Endothelial cell of umbilical vein (primary cell): ENCODE data around the gene SYNPO2. TPM values are rescaled to one million over a fixed set of nuclear protein-coding genes. Genes with fewer than 3 reads are reported as not detected.

Experiments used
- BruUV-seq: library from RNA; stranded (reverse); fragments of 400-500 nt; replicated peaks from 2 replicates; lab custom pipeline; 2021; lab: Mats Ljungman, UMichigan
- CTCF ChIA-PET: fragments of 300-600, 350-600 bp; sonication (Branson Sonifier 250); formaldehyde crosslinking; loops from one replicate; lab custom pipeline; 2021; ENCODE audit warnings: antibody characterized with exemption, inconsistent platforms; lab: Charles Lee
- POLR2A ChIA-PET: fragments of 300-600, 350-600 bp; sonication (Branson Sonifier 250); formaldehyde crosslinking; loops from one replicate; lab custom pipeline; 2021; ENCODE audit warnings: antibody characterized with exemption, inconsistent platforms; lab: Charles Lee
- DNase-seq: peaks from one replicate; pipeline ENCODE4 v3.0.0-alpha.2; 2011; ENCODE audit warnings: low read depth, low spot score
- FAIRE-seq: peaks from 2 replicates; lab custom pipeline; 2011; peaks lifted over from hg19 to GRCh38; lab: Jason Lieb, UNC
- H2AFZ ChIP-seq: 2 replicates; pipeline ENCODE4 v1.6.0; 2012; ENCODE audit warnings: low read depth, low read length, control low read depth, inconsistent platforms
- H3K27ac ChIP-seq: 2 replicates; pipeline ENCODE4 v1.5.1; 2011; ENCODE audit warnings: low read depth, mild to moderate bottlenecking, control low read depth, low read length, moderate library complexity; ENCODE audit not compliant: insufficient read depth
- H3K27me3 ChIP-seq, 2 experiments: 2 replicates each; pipeline versions ENCODE4 v1.6.0 to v1.6.1; 2011; ENCODE audit warnings: low read length in 2 of 2, mixed read lengths in 1 of 2; ENCODE audit not compliant: control insufficient read depth in 2 of 2, insufficient read depth in 2 of 2
- H3K36me3 ChIP-seq, 2 experiments: 2 replicates in 1 of 2; 3 replicates in 1 of 2; pipeline ENCODE4 v1.5.1; 2011; ENCODE audit warnings: low read length in 2 of 2, mild to moderate bottlenecking in 1 of 2, moderate library complexity in 1 of 2; ENCODE audit not compliant: control insufficient read depth in 2 of 2, insufficient read depth in 2 of 2; ENCODE audit errors: extremely low read depth in 1 of 2
- H3K4me1 ChIP-seq: 3 replicates; pipeline ENCODE4 v1.5.1; 2011; ENCODE audit warnings: mild to moderate bottlenecking, low read length; ENCODE audit not compliant: control insufficient read depth, insufficient read depth; ENCODE audit errors: extremely low read depth
- H3K4me2 ChIP-seq: 2 replicates; pipeline ENCODE4 v1.6.1; 2011; ENCODE audit warnings: low read length, control low read depth, mixed read lengths; ENCODE audit not compliant: insufficient read depth
- H3K4me3 ChIP-seq, 3 experiments: fragments of 200-600 bp in 1 of 3; sonication (generic), shearing (Covaris generic) in 1 of 3; replicated peaks in 1 of 3; 2 replicates each; pipeline ENCODE4 v1.5.1; 2011 to 2016; ENCODE audit warnings: control low read depth in 3 of 3, low read length in 3 of 3, mild to moderate bottlenecking in 2 of 3, inconsistent platforms in 1 of 3, low read depth in 1 of 3, moderate library complexity in 1 of 3; ENCODE audit not compliant: insufficient read depth in 1 of 3
- H3K79me2 ChIP-seq: 2 replicates; pipeline ENCODE4 v1.6.0; 2012; ENCODE audit warnings: low read length, inconsistent platforms; ENCODE audit not compliant: control insufficient read depth, insufficient read depth
- H3K9ac ChIP-seq: replicated peaks from 2 replicates; pipeline ENCODE3; 2011; ENCODE audit warnings: low read length, control low read depth; ENCODE audit not compliant: insufficient read depth; ENCODE audit errors: extremely low read depth
- H3K9me1 ChIP-seq: replicated peaks from 3 replicates; pipeline ENCODE4 v1.6.0; 2011; ENCODE audit warnings: mild to moderate bottlenecking, low read length; ENCODE audit not compliant: control insufficient read depth, insufficient read depth; ENCODE audit errors: extremely low read depth
- H3K9me3 ChIP-seq: replicated peaks from 2 replicates; pipeline ENCODE4 v1.5.1; 2012; ENCODE audit warnings: low read length, inconsistent platforms; ENCODE audit not compliant: control insufficient read depth, insufficient read depth
- H4K20me1 ChIP-seq: replicated peaks from 2 replicates; pipeline ENCODE3; 2011; ENCODE audit warnings: mild to moderate bottlenecking, low read length; ENCODE audit not compliant: control insufficient read depth, insufficient read depth; ENCODE audit errors: extremely low read depth
- CTCF ChIP-seq, 2 donors: IDR thresholded peaks; 1 replicate in 1 of 2; 2 replicates in 1 of 2; pipeline ENCODE4 v1.5.1; 2011; ENCODE audit warnings: low read length in 2 of 2, mild to moderate bottlenecking in 2 of 2, moderate library complexity in 2 of 2, control low read depth in 1 of 2, inconsistent platforms in 1 of 2, low read depth in 1 of 2; ENCODE audit not compliant: insufficient read depth in 1 of 2; ENCODE audit errors: extremely low read depth in 1 of 2
- EZH2 ChIP-seq: IDR thresholded peaks from 2 replicates; pipeline ENCODE4 v1.6.1; 2012; ENCODE audit warnings: borderline replicate concordance, low read depth, mild to moderate bottlenecking, moderate library complexity, low read length, inconsistent platforms; ENCODE audit not compliant: severe bottlenecking
- FOS ChIP-seq: IDR thresholded peaks from 2 replicates; pipeline ENCODE4 v1.6.1; 2011; ENCODE audit warnings: mild to moderate bottlenecking, low read length, moderate library complexity, borderline replicate concordance; ENCODE audit not compliant: insufficient read depth
- GATA2 ChIP-seq: IDR thresholded peaks from 2 replicates; pipeline ENCODE4 v1.7.0; 2011; ENCODE audit warnings: low read depth, mild to moderate bottlenecking, moderate library complexity, mixed read lengths, low read length; ENCODE audit not compliant: insufficient read length, insufficient read depth
- JUN ChIP-seq: IDR thresholded peaks from 2 replicates; pipeline ENCODE4 v1.6.1; 2011; ENCODE audit warnings: borderline replicate concordance, low read depth; ENCODE audit not compliant: insufficient read length, insufficient read depth
- MYC ChIP-seq: IDR thresholded peaks from one replicate; pipeline ENCODE4 v1.6.1; 2011; ENCODE audit warnings: mild to moderate bottlenecking, low read depth, low read length
- POLR2A ChIP-seq: IDR thresholded peaks from 2 replicates; pipeline ENCODE4 v1.6.1; 2012; ENCODE audit warnings: low read depth, mild to moderate bottlenecking, control low read depth, low read length
- POLR2AphosphoS5 ChIP-seq: IDR thresholded peaks from 2 replicates; pipeline ENCODE4 v1.6.1; 2012; ENCODE audit warnings: low read depth, mild to moderate bottlenecking, control low read depth, low read length, moderate library complexity; ENCODE audit not compliant: insufficient read depth
- dilution Hi-C: fragments of 300-500 bp; cut with MboI; formaldehyde crosslinking; loops from one replicate; pipeline ENCODE4 v1.15.0; 2019; ENCODE audit warnings: low sequenced_read_pairs; ENCODE audit not compliant: extremely low pct_ligation_motif_present
- intact Hi-C: fragments of 100-400 bp; cut with micrococcal nuclease; formaldehyde crosslinking; loops from one replicate; pipeline ENCODE4 v1.10.0; 2022
- polyA plus RNA-seq, 4 experiments: library from polyadenylated mRNA; depleted of rRNA in 3 of 4; stranded (reverse) in 3 of 4; unstranded in 1 of 4; fragments of >200 nt; gene quantifications; 2 replicates each; pipeline versions ENCODE4 v1.2.1 to v1.2.3, GENCODE V29; 2011 to 2012; ENCODE audit warnings: missing spikeins in 1 of 4
- total RNA-seq: library from RNA; stranded (reverse); gene quantifications from 2 replicates; pipeline ENCODE4 v1.2.3, GENCODE V29; 2021
- TF ChIP-seq, protein P1 (sequence below): IDR thresholded peaks from 2 replicates; pipeline ENCODE4 v1.6.1; 2011; ENCODE audit not compliant: insufficient read depth, insufficient read length

SYNPO2 gene
- total and polyA plus RNA-seq, 2 donors (not counting 3 experiments of a cell fraction or from before 2014, with no cell fraction given), result 0.06 to 0.13 TPM

DNA sequence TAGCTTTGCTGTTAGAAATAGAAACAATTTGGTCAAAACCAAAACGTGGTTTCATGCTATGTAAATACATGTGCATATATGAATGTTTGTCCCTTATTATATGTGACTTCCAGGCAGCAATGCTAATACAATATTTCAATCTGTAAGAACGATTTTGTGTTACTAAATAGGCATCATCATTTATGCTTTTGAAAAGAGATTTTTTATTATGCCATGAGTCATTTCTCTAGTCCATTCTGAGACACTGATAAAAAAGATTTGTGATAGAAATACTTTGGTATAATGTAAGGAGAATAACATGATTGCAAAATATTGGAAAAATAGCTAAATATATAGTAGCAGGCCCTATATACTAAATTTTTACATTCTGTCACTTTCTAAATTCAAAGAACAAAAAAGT is 28.9 kb downstream of the SYNPO2 start:
- H4K20me1 ChIP-seq, result no peaks in the 10 kb centered on the region
- intact Hi-C loops (no loop called here), dilution Hi-C loops (no loop called here)
- H3K9me1 ChIP-seq, result peaks cover 2% of the 10 kb centered on the region
- H3K36me3 ChIP-seq, result no peaks in the 10 kb centered on the region
- ChIA-PET POLR2A (no interaction called here), CTCF (interaction anchor here (1.4 to 1.5 kb wide), 2 partner anchors 13 to 27 kb away, joined by 3 to 4 read pairs; no protein-coding TSS in a partner anchor)
- no peaks in the 10 kb centered on the region for H3K9me3 ChIP-seq
- DNase-seq (no peak), FAIRE-seq (no peak)
- no peak overlapping the region for H3K4me3 ChIP-seq
- peak overlapping the region; percentile 71 for H3K27ac ChIP-seq
- H3K4me2 ChIP-seq, result peak overlapping the region; percentile 85
- peak overlapping the region; percentile 8 for H3K9ac ChIP-seq
- H3K27me3 ChIP-seq, result no peaks in the 10 kb centered on the region
- H2AFZ ChIP-seq, result no peak overlapping the region
- no peaks in the 10 kb centered on the region for H3K79me2 ChIP-seq
- peaks cover 17% of the 10 kb centered on the region for H3K4me1 ChIP-seq
- TF ChIP-seq FOS, result peak; percentile 44
- no peak for TF ChIP-seq EZH2
- BruUV-seq, result no TSS peak

DNA sequence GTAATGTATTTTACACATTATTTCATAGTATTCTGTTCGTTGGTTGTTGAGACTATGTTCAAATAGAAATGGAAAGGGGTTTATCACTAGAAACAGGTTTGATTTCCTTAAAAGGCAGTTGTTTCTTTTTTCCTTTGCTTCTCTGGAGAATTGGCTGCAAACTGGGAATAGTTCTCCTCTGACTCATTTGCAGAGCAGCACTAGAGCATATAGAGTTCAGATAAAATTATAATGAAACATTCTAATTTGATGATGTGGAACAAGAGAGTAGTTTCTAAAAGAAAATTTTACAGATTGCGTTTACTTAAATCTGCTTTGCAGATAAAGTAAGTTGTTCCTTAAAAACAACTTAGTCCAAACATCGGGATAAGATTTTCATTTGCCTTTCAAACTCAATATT is 29.7 kb downstream of the SYNPO2 start:
- Histone ChIP-seq H3K9me3 (no peaks in the 10 kb centered on the region), H3K4me1 (peaks cover 17% of the 10 kb centered on the region), H4K20me1 (no peaks in the 10 kb centered on the region), H2AFZ (peak overlapping the region; percentile 27), H3K4me2 (peak overlapping the region; percentile 85), H3K27ac (peak overlapping the region; percentile 71), H3K4me3 (no peak overlapping the region), H3K36me3 (no peaks in the 10 kb centered on the region), H3K27me3 (no peaks in the 10 kb centered on the region), H3K9me1 (peaks cover 2% of the 10 kb centered on the region), H3K9ac (peak overlapping the region; percentile 70), H3K79me2 (no peaks in the 10 kb centered on the region)
- FAIRE-seq (peak; percentile 49), DNase-seq (peak; percentile 90)
- no peak for TF ChIP-seq EZH2
- peak; percentile 86 for TF ChIP-seq FOS
- TF ChIP-seq GATA2, result no peak
- TF ChIP-seq POLR2A, result no peak
- no peak for TF ChIP-seq CTCF (IDR thresholded peaks at IDR 0.05; ENCODE audit: extremely low read depth in 1 of 2, insufficient read depth in 1 of 2, low read depth in 1 of 2, low read length in 2 of 2)
- TF ChIP-seq, protein P1, sequence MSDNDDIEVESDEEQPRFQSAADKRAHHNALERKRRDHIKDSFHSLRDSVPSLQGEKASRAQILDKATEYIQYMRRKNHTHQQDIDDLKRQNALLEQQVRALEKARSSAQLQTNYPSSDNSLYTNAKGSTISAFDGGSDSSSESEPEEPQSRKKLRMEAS, result no peak
- peak; percentile 76 for TF ChIP-seq JUN
- TF ChIP-seq MYC, result no peak
- TF ChIP-seq POLR2AphosphoS5, result no peak
- ChIA-PET CTCF (interaction anchor here (1.4 to 1.5 kb wide), 2 partner anchors 13 to 27 kb away, joined by 3 to 4 read pairs; no protein-coding TSS in a partner anchor), POLR2A (no interaction called here)
- BruUV-seq, result no TSS peak
- intact Hi-C loops, result loop anchor here (1.0 kb wide), 1 partner anchor 13 kb away; no protein-coding TSS in a partner anchor
- dilution Hi-C loops, result no loop called here
